IPS-20b (cell line): ENCODE results near the gene UGT1A8.

Source experiments
- H3K27ac ChIP-seq: one replicate; pipeline ENCODE4 v1.5.1; 2013; ENCODE audit warnings: low read length
- H3K27me3 ChIP-seq: 2 replicates; pipeline ENCODE4 v1.6.1; 2013; ENCODE audit warnings: mild to moderate bottlenecking, low read length, inconsistent platforms; ENCODE audit not compliant: insufficient read depth
- H3K36me3 ChIP-seq: 2 replicates; pipeline ENCODE4 v1.6.1; 2013; ENCODE audit warnings: low read depth, mild to moderate bottlenecking, inconsistent platforms, low read length, moderate library complexity; ENCODE audit not compliant: insufficient read depth
- H3K4me1 ChIP-seq: 2 replicates; pipeline ENCODE4 v1.6.1; 2013; ENCODE audit warnings: mild to moderate bottlenecking, control low read depth, inconsistent platforms, low read length, moderate library complexity; ENCODE audit not compliant: insufficient read depth
- H3K4me3 ChIP-seq: 2 replicates; pipeline ENCODE4 v1.5.1; 2013; ENCODE audit warnings: mild to moderate bottlenecking, low read length, inconsistent platforms
- H3K9ac ChIP-seq: 2 replicates; pipeline ENCODE4 v1.6.1; 2013; ENCODE audit warnings: low read depth, mild to moderate bottlenecking, inconsistent platforms, low read length, moderate library complexity
- H3K9me3 ChIP-seq: 2 replicates; pipeline ENCODE4 v1.6.1; 2013; ENCODE audit warnings: mild to moderate bottlenecking, low read depth, low read length, inconsistent platforms; ENCODE audit not compliant: insufficient read depth

Gene UGT1A8

GRCh38 chr2:233798335-233799086 is 181.1 kb downstream of the UGT1A8 start:
- Histone ChIP-seq H3K4me3 (no peak overlapping the region), H3K9ac (no peak overlapping the region), H3K27ac (no peak overlapping the region), H3K36me3 (no peaks in the 10 kb centered on the region), H3K4me1 (no peaks in the 10 kb centered on the region), H3K27me3 (no peaks in the 10 kb centered on the region), H3K9me3 (no peaks in the 10 kb centered on the region)

GRCh38 chr2:233799087-233799665 is 181.7 kb downstream of the UGT1A8 start:
- Histone ChIP-seq H3K27me3 (no peaks in the 10 kb centered on the region), H3K4me1 (no peaks in the 10 kb centered on the region), H3K36me3 (no peaks in the 10 kb centered on the region), H3K27ac (no peak overlapping the region), H3K9ac (no peak overlapping the region; the same call in 1 of the 2 replicates), H3K9me3 (no peaks in the 10 kb centered on the region), H3K4me3 (no peak overlapping the region)

- Histone ChIP-seq H3K27ac (no peak overlapping the region), H3K9ac (no peak overlapping the region), H3K9me3 (no peaks in the 10 kb centered on the region), H3K4me3 (no peak overlapping the region), H3K4me1 (no peaks in the 10 kb centered on the region), H3K36me3 (no peaks in the 10 kb centered on the region), H3K27me3 (no peaks in the 10 kb centered on the region)
These were observed 182.3 kb downstream of the UGT1A8 start for GRCh38 chr2:233799716-233800115.

DNA sequence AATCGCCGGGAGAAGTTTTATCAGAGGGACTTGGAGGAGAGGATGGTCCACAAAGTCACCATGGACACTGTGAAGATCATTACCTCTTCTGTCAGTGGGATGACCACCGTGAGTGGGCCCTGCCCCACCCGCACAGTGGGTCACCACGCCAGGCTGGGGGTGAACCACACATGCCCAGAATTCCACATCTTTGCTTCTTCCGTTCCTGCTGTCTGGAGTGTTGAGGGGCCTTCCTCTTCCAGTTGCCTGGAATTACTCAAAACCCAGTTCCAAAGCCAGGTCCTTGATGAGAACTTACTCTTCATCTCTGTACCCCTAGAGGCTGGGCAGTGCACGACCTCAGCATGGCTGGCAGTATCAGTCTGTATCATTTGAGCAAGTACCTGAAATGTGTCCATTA is 182.8 kb downstream of the UGT1A8 start:
- Histone ChIP-seq H3K9ac (no peak overlapping the region), H3K36me3 (no peaks in the 10 kb centered on the region), H3K27ac (no peak overlapping the region), H3K4me3 (no peak overlapping the region), H3K4me1 (no peaks in the 10 kb centered on the region), H3K9me3 (no peaks in the 10 kb centered on the region), H3K27me3 (no peaks in the 10 kb centered on the region)

GRCh38 chr2:233801357-233802131 is 184.1 kb downstream of the UGT1A8 start:
- H3K27ac ChIP-seq = no peak overlapping the region
- H3K9ac ChIP-seq = no peak overlapping the region
- no peaks in the 10 kb centered on the region for H3K27me3 ChIP-seq
- H3K4me3 ChIP-seq = no peak overlapping the region
- no peaks in the 10 kb centered on the region for H3K4me1 ChIP-seq
- no peaks in the 10 kb centered on the region for H3K9me3 ChIP-seq
- H3K36me3 ChIP-seq = no peaks in the 10 kb centered on the region

DNA sequence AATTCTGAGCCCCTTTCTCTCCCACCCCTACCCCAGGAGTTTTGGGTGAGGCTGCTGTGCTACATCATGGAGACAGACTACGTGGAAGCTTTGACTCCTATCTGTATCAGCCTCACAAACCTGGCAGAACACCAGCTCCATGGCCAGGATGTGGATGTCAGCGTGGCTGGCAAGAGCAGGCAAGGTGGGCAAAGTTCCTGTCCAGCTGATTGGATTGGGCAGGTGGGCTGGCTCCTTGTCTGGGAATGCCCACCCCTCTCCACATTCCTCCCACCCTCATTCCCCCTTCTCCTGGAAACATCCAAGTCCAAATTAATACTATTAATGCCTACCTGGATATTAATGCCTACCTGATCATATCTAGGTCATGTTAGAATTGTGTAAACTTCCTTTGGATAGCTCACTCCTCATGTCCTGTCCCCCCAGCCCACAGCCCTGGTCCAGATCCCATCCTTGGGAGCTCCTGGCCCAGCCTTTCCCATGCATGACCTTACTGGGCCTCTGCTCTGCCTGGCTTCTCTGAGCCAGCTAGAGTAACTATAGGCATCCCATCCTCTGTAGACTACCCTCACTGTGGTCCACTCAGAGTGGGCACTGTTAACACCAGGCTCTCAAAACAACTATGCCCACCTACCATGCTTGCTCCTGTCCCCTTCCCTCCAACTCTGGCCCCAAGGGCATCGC is 184.8 kb downstream of the UGT1A8 start:
- no peaks in the 10 kb centered on the region for H3K4me1 ChIP-seq
- H3K9me3 ChIP-seq = no peaks in the 10 kb centered on the region
- H3K9ac ChIP-seq = no peak overlapping the region
- no peaks in the 10 kb centered on the region for H3K36me3 ChIP-seq
- H3K27ac ChIP-seq = no peak overlapping the region
- H3K27me3 ChIP-seq = no peaks in the 10 kb centered on the region
- H3K4me3 ChIP-seq = no peak overlapping the region

DNA sequence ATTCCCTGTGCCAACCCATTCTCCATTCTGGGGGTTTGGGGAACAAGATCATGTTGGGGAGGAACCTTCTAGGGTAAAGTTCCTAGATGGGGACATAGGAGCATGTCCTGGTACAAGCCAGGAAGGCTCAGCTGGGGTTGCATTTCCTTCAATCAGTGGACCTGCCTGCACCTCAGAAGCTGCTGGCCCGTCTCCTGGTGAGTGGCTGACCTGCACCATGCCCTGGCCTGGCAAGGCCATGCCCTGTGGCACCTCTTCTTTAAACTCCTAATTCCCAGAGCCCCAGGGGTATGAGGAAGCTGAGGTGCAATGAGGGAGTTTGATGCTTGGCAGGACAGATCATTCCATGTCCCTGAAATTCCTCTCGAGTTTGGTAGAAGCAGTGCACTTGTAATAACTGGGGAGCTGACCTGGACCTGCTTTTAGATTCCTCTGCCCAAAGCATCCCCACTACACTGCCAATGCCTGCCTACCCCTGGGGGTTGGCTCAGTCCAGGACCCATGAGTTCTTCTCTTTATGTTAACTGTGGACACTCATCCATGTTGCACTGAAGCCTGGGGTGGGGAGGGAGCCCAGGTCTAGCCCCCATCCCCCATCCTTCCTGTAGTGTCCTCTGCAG is 186.0 kb downstream of the UGT1A8 start:
- Histone ChIP-seq H3K9me3 (no peaks in the 10 kb centered on the region), H3K27ac (no peak overlapping the region), H3K9ac (no peak overlapping the region), H3K4me3 (no peak overlapping the region), H3K27me3 (no peaks in the 10 kb centered on the region), H3K36me3 (no peaks in the 10 kb centered on the region), H3K4me1 (no peaks in the 10 kb centered on the region)

- Histone ChIP-seq H3K36me3 (no peaks in the 10 kb centered on the region), H3K4me3 (no peak overlapping the region), H3K27me3 (no peaks in the 10 kb centered on the region), H3K9ac (no peak overlapping the region), H3K4me1 (no peaks in the 10 kb centered on the region), H3K27ac (no peak overlapping the region), H3K9me3 (no peaks in the 10 kb centered on the region)
These were observed 186.6 kb downstream of the UGT1A8 start for GRCh38 chr2:233803994-233804393.

- no peak overlapping the region for H3K9ac ChIP-seq
- H3K27me3 ChIP-seq = no peaks in the 10 kb centered on the region
- no peaks in the 10 kb centered on the region for H3K9me3 ChIP-seq
- no peak overlapping the region for H3K4me3 ChIP-seq
- H3K27ac ChIP-seq = no peak overlapping the region
- H3K4me1 ChIP-seq = no peaks in the 10 kb centered on the region
- no peaks in the 10 kb centered on the region for H3K36me3 ChIP-seq
These were observed 189.9 kb downstream of the UGT1A8 start for GRCh38 chr2:233807215-233807865.

GRCh38 chr2:233807966-233808935 is 190.8 kb downstream of the UGT1A8 start:
- no peak overlapping the region for H3K9ac ChIP-seq
- H3K4me3 ChIP-seq = no peak overlapping the region
- H3K36me3 ChIP-seq = no peaks in the 10 kb centered on the region

More at GRCh38 chr2:233807966-233808935, 190.8 kb downstream of the UGT1A8 start:
- H3K27me3 ChIP-seq = no peaks in the 10 kb centered on the region
- H3K9me3 ChIP-seq = no peaks in the 10 kb centered on the region
- H3K27ac ChIP-seq = no peak overlapping the region
- no peaks in the 10 kb centered on the region for H3K4me1 ChIP-seq
